MM.1S (cell line): Measurements from ENCODE around the gene DDX54.

Source experiments
- DNase-seq: peaks from one replicate; pipeline ENCODE4 v3.0.0-alpha.2; 2015
- H2AFZ ChIP-seq: fragments of 300-600 bp; sonication (generic); 2 replicates; pipeline ENCODE4 v1.6.0; 2016; ENCODE audit warnings: antibody characterized with exemption, low read length
- H3F3A ChIP-seq: fragments of 300-600 bp; sonication (generic); 2 replicates; pipeline ENCODE4 v1.6.1; 2016; ENCODE audit warnings: mild to moderate bottlenecking, antibody characterized with exemption, low read length, moderate library complexity, mixed read lengths; ENCODE audit not compliant: insufficient read depth
- H3K27ac ChIP-seq: fragments of 300-600 bp; sonication (generic); 2 replicates; pipeline ENCODE4 v1.5.1; 2016; ENCODE audit warnings: mild to moderate bottlenecking, low read length
- H3K27me3 ChIP-seq: fragments of 300-600 bp; sonication (generic); replicated peaks from 2 replicates; pipeline ENCODE4 v1.6.0; 2016; ENCODE audit warnings: low read length; ENCODE audit not compliant: insufficient read depth
- H3K36me3 ChIP-seq: fragments of 300-600 bp; sonication (generic); replicated peaks from 2 replicates; pipeline ENCODE4 v1.6.1; 2016; ENCODE audit warnings: mild to moderate bottlenecking, low read length, mixed read lengths; ENCODE audit not compliant: insufficient read depth
- H3K4me1 ChIP-seq: fragments of 300-600 bp; sonication (generic); 2 replicates; pipeline ENCODE4 v1.6.1; 2016; ENCODE audit warnings: low read length, mixed read lengths
- H3K4me2 ChIP-seq: fragments of 300-600 bp; sonication (generic); 2 replicates; pipeline ENCODE4 v1.6.0; 2016; ENCODE audit warnings: low read depth, low read length
- H3K4me3 ChIP-seq: fragments of 300-600 bp; sonication (generic); 2 replicates; pipeline ENCODE4 v1.5.1; 2016; ENCODE audit warnings: low read length, mixed read lengths
- H3K79me2 ChIP-seq: fragments of 300-600 bp; sonication (generic); 2 replicates; pipeline ENCODE4 v1.6.1; 2016; ENCODE audit warnings: mixed run types, low read length, mixed read lengths
- H3K9ac ChIP-seq: fragments of 300-600 bp; sonication (generic); 2 replicates; pipeline ENCODE4 v1.6.1; 2016; ENCODE audit warnings: low read length, mixed read lengths
- H3K9me2 ChIP-seq: fragments of 300-600 bp; sonication (generic); replicated peaks from 2 replicates; pipeline ENCODE4 v1.6.1; 2016; ENCODE audit warnings: mild to moderate bottlenecking, low read length, mixed read lengths; ENCODE audit not compliant: insufficient read depth
- H3K9me3 ChIP-seq: fragments of 300-600 bp; sonication (generic); replicated peaks from 2 replicates; pipeline ENCODE4 v1.6.1; 2016; ENCODE audit warnings: mild to moderate bottlenecking, low read length, mixed read lengths; ENCODE audit not compliant: insufficient read depth
- H4K20me1 ChIP-seq: fragments of 300-600 bp; sonication (generic); 2 replicates; pipeline ENCODE4 v1.6.1; 2016; ENCODE audit warnings: mild to moderate bottlenecking, low read length, moderate library complexity, mixed read lengths; ENCODE audit not compliant: insufficient read depth
- EZH2 ChIP-seq: fragments of 300-600 bp; sonication (generic); optimal IDR thresholded peaks from 2 replicates; pipeline ENCODE3; 2017; ENCODE audit warnings: low read depth, mild to moderate bottlenecking, antibody characterized with exemption, low read length, mixed read lengths
- EZH2phosphoT487 ChIP-seq: fragments of 300-600 bp; sonication (generic); IDR thresholded peaks from 2 replicates; pipeline ENCODE4 v1.6.1; 2018; ENCODE audit warnings: antibody characterized with exemption, low read length
- TF ChIP-seq, protein P1 (sequence below): fragments of 300-600 bp; sonication (generic); IDR thresholded peaks from 2 replicates; pipeline ENCODE4 v1.5.1; 2016; ENCODE audit warnings: antibody characterized with exemption, low read length, mixed read lengths

DDX54 gene

DNA sequence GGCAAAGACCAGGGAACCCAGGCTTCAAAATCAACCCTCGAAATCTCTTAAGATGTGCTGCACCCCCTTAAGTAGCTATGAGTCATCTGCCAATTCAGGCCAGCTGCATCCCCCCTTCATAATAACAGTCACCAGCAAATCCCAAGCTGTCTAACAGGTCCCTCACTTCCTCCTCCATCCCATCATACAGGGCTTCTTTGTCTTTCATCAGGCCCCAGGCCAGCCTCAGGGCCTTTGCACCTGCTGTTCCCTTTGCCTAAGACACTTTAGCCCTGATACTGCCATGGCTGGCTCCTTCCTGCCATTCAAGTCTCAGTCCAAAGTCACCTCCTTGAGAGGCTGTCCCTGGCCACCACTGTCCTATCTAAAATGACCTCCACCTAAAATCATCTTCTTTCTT is 53.7 kb downstream of the DDX54 start:
- no peak overlapping the region for H3K4me3 ChIP-seq
- H3K9ac ChIP-seq: no peak overlapping the region
- no peaks in the 10 kb centered on the region for H3K79me2 ChIP-seq
- no peak overlapping the region for H3K27ac ChIP-seq
- no peak overlapping the region for H3K4me2 ChIP-seq
- no peaks in the 10 kb centered on the region for H3F3A ChIP-seq
- no peaks in the 10 kb centered on the region for H3K4me1 ChIP-seq
- no peaks in the 10 kb centered on the region for H3K9me3 ChIP-seq
- H3K27me3 ChIP-seq: no peaks in the 10 kb centered on the region
- no peaks in the 10 kb centered on the region for H4K20me1 ChIP-seq
- H3K36me3 ChIP-seq: no peaks in the 10 kb centered on the region
- H2AFZ ChIP-seq: no peak overlapping the region
- TF ChIP-seq EZH2phosphoT487 (no peak), EZH2 (no peak)
- TF ChIP-seq, protein P1, sequence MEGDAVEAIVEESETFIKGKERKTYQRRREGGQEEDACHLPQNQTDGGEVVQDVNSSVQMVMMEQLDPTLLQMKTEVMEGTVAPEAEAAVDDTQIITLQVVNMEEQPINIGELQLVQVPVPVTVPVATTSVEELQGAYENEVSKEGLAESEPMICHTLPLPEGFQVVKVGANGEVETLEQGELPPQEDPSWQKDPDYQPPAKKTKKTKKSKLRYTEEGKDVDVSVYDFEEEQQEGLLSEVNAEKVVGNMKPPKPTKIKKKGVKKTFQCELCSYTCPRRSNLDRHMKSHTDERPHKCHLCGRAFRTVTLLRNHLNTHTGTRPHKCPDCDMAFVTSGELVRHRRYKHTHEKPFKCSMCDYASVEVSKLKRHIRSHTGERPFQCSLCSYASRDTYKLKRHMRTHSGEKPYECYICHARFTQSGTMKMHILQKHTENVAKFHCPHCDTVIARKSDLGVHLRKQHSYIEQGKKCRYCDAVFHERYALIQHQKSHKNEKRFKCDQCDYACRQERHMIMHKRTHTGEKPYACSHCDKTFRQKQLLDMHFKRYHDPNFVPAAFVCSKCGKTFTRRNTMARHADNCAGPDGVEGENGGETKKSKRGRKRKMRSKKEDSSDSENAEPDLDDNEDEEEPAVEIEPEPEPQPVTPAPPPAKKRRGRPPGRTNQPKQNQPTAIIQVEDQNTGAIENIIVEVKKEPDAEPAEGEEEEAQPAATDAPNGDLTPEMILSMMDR: no peak
- no peaks in the 10 kb centered on the region for H3K9me2 ChIP-seq
- DNase-seq: no peak

GRCh38 chr12:113130457-113131135 is 54.7 kb downstream of the DDX54 start:
- Histone ChIP-seq H3K4me2 (no peak overlapping the region), H3K36me3 (no peaks in the 10 kb centered on the region), H2AFZ (no peak overlapping the region), H3K4me3 (no peak overlapping the region), H3K27me3 (no peaks in the 10 kb centered on the region), H3K9me2 (no peaks in the 10 kb centered on the region), H3K9ac (no peak overlapping the region), H3K27ac (no peak overlapping the region), H4K20me1 (no peaks in the 10 kb centered on the region), H3F3A (no peaks in the 10 kb centered on the region), H3K9me3 (no peaks in the 10 kb centered on the region), H3K4me1 (no peaks in the 10 kb centered on the region), H3K79me2 (no peaks in the 10 kb centered on the region)
- no peak for DNase-seq
- no peak for TF ChIP-seq EZH2
- no peak for TF ChIP-seq EZH2phosphoT487
- TF ChIP-seq, protein P1: no peak

DNA sequence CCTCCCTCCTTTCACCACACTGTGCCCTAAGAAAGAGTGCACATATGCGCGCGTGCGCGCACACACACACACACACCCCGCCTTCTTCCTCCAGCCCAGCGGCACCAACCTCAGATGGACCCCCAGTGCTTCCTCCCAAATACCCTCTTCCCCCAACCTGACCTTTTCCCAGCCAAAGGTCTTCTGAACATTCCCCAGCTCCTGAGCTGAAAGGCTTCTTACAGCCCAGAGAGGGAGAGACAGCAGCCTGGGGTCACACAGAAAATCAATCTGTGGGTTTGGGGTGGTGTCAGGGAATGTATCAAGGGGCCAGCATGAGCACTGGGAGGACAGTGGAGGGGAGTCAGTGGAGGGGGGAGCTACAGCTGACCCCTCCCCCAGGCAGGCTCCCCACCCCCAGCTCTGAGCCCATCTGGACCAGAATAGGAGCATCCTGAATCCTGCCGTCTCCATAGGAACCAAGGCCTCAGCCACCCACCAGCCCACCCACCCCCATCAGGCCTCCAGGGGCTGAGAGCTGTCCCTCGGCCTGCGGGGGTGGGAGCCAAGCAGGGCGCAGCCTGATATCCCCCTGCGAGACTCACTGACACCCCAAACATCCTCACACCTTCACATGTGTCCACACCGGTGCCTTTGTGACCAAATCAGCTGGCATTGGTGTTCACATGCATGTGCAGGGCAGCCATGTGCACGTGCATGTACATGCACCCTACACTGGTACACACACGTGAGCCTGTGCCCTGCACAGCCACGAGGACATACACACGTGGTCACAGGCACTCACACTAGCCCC is 55.4 kb downstream of the DDX54 start:
- H3K27ac ChIP-seq: no peak overlapping the region
- no peak for DNase-seq
- no peak overlapping the region for H3K9ac ChIP-seq
- no peaks in the 10 kb centered on the region for H3K4me1 ChIP-seq
- no peak overlapping the region for H2AFZ ChIP-seq
- no peaks in the 10 kb centered on the region for H3K79me2 ChIP-seq
- no peaks in the 10 kb centered on the region for H3K9me3 ChIP-seq
- no peaks in the 10 kb centered on the region for H3K27me3 ChIP-seq
- no peaks in the 10 kb centered on the region for H3F3A ChIP-seq
- H3K36me3 ChIP-seq: no peaks in the 10 kb centered on the region
- H3K9me2 ChIP-seq: no peaks in the 10 kb centered on the region
- no peak overlapping the region for H3K4me2 ChIP-seq
- H3K4me3 ChIP-seq: no peak overlapping the region
- no peaks in the 10 kb centered on the region for H4K20me1 ChIP-seq
- TF ChIP-seq EZH2phosphoT487: no peak
- TF ChIP-seq EZH2: no peak
- TF ChIP-seq, protein P1: no peak
